ENCODE data around the gene FCMR. TPM values are rescaled to one million over a fixed set of nuclear protein-coding genes. Genes with fewer than 3 reads are reported as not detected.
A peak's percentile ranks its signal among the peaks of the same experiment; 100 is the strongest.

FCMR gene
- total RNA-seq, 1 donor from 2014 or later, result 146 TPM

DNA sequence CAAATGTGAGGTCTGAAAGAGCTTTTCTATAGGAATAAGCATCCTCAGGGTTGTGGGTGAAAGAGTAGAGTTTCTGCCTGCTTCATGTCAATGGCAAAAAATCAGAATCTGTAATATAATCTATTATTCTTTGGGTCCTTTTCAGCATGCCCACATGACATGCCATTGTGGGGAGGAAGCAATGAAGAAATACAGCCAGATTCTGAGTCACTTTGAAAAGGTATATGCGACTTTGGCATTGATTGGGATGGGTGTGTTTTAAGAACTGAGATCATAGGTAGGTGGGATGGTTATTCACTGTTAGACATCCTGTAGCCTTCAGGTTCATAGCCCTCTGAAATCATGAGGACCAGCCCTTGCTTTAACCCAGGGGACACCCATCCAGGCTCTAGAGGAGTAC, 54.5 kb downstream of the FCMR start:
- Mint-ChIP-seq H3K4me1 (peaks cover 6% of the 10 kb centered on the region), H3K36me3 (ENCODE audit: low read depth) (no peaks in the 10 kb centered on the region), H3K4me3 (no peak overlapping the region), H3K9me3 (no peaks in the 10 kb centered on the region), H3K27ac (no peak overlapping the region), H3K27me3 (peaks cover 17% of the 10 kb centered on the region)
- intact Hi-C loops (cut with micrococcal nuclease), result loop anchor here (10.0 kb wide), 1 partner anchor 52 kb away; no protein-coding TSS in a partner anchor
- ChIA-PET POLR2A (interaction anchor here (1.1 kb wide), 1 partner anchor 64 kb away, joined by 4 read pairs; no protein-coding TSS in a partner anchor), CTCF (interaction anchor here (2.6 to 5.6 kb wide), 3 partner anchors 45 to 115 kb away, joined by 12 to 47 read pairs (median 29); no protein-coding TSS in a partner anchor)
- TF ChIP-seq, protein P1, sequence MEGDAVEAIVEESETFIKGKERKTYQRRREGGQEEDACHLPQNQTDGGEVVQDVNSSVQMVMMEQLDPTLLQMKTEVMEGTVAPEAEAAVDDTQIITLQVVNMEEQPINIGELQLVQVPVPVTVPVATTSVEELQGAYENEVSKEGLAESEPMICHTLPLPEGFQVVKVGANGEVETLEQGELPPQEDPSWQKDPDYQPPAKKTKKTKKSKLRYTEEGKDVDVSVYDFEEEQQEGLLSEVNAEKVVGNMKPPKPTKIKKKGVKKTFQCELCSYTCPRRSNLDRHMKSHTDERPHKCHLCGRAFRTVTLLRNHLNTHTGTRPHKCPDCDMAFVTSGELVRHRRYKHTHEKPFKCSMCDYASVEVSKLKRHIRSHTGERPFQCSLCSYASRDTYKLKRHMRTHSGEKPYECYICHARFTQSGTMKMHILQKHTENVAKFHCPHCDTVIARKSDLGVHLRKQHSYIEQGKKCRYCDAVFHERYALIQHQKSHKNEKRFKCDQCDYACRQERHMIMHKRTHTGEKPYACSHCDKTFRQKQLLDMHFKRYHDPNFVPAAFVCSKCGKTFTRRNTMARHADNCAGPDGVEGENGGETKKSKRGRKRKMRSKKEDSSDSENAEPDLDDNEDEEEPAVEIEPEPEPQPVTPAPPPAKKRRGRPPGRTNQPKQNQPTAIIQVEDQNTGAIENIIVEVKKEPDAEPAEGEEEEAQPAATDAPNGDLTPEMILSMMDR (IDR thresholded peaks at IDR 0.05), result no peak
- ATAC-seq (ENCODE audit: low read depth), result no peak
- DNase-seq, result no peak

DNA sequence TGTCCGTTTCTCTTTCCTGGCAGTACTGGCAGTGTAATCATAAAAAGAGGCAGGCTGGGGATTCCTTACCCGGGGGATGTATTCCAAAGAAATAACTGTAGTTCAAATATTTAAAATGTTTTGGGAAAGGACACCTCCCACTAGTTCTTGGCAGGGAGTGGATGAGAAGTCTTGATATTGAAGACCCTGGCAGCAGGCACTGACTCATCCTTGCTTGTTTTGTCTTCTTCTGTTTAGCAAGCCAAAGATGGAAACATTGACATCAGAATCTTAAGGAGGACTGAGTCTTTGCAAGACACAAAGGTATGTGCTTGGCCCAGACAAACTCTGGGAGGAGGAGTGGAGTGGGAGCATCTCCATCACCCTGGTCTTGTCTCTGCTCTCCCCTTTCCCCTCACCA, 55.7 kb downstream of the FCMR start:
- DNase-seq (no peak), ATAC-seq (ENCODE audit: low read depth) (no peak)
- peaks cover 6% of the 10 kb centered on the region for H3K4me1 Mint-ChIP-seq
- H3K4me3 Mint-ChIP-seq, result no peak overlapping the region
- ChIA-PET POLR2A (interaction anchor here (1.1 kb wide), 1 partner anchor 65 kb away, joined by 4 read pairs; no protein-coding TSS in a partner anchor), CTCF (interaction anchor here (2.2 to 5.6 kb wide), 3 partner anchors 47 to 70 kb away, joined by 11 to 47 read pairs (median 29); no protein-coding TSS in a partner anchor)
- intact Hi-C loops (cut with micrococcal nuclease), result loop anchor here (10.0 kb wide), 1 partner anchor 51 kb away; no protein-coding TSS in a partner anchor
- H3K36me3 Mint-ChIP-seq (ENCODE audit: low read depth), result no peaks in the 10 kb centered on the region
- no peaks in the 10 kb centered on the region for H3K9me3 Mint-ChIP-seq
- TF ChIP-seq, protein P1 (IDR thresholded peaks at IDR 0.05), result no peak
- H3K27me3 Mint-ChIP-seq, result peaks cover 21% of the 10 kb centered on the region
- no peak overlapping the region for H3K27ac Mint-ChIP-seq

DNA sequence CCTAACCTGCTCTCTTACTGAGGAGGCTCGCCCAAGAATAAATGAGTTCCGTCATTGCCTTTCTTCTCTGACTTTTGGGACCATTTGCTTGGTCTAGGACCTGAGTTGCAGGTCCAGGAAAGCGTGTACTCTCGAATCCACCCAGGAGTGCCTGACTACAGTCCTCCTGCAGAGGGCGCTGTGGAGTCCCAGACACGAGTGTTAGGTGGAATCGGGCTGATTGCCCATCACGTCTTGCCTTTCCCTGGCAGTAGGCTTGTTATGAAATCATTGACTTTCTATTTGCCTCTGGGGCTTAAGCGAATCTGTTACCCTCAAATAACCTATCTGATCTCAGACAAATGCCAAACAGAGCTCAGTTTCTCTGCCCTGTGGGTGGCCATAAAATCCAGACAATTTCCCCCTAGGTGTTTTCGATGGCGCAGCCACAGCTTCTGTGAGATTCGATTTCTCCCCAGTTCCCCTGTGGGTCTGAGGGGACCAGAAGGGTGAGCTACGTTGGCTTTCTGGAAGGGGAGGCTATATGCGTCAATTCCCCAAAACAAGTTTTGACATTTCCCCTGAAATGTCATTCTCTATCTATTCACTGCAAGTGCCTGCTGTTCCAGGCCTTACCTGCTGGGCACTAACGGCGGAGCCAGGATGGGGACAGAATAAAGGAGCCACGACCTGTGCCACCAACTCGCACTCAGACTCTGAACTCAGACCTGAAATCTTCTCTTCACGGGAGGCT, 56.6 kb downstream of the FCMR start, which contains the start of gene IL20:
IL20 (plus strand) TSS at position 685 of the 733 bp plus-strand sequence. CDS start 230 bp downstream, outside the sequence.
- ChIA-PET POLR2A (no interaction called here), CTCF (interaction anchor here (0.6 to 5.6 kb wide), 12 partner anchors 9 to 135 kb away, joined by 3 to 47 read pairs (median 5); no protein-coding TSS in a partner anchor)
- TF ChIP-seq, protein P1 (IDR thresholded peaks at IDR 0.05), result peak; percentile 43
- Mint-ChIP-seq H3K36me3 (ENCODE audit: low read depth) (no peaks in the 10 kb centered on the region), H3K27me3 (peaks cover 26% of the 10 kb centered on the region), H3K4me1 (peaks cover 6% of the 10 kb centered on the region), H3K27ac (no peak within 1 kb of the TSS), H3K4me3 (no peak within 1 kb of the TSS), H3K9me3 (no peaks in the 10 kb centered on the region)
- intact Hi-C loops (cut with micrococcal nuclease), result loop anchor here (1.0 to 10.0 kb wide), 5 partner anchors 46 to 131 kb away; no protein-coding TSS in a partner anchor
- peak; percentile 90 for ATAC-seq (ENCODE audit: low read depth)
- peak; percentile 72 for DNase-seq

DNA sequence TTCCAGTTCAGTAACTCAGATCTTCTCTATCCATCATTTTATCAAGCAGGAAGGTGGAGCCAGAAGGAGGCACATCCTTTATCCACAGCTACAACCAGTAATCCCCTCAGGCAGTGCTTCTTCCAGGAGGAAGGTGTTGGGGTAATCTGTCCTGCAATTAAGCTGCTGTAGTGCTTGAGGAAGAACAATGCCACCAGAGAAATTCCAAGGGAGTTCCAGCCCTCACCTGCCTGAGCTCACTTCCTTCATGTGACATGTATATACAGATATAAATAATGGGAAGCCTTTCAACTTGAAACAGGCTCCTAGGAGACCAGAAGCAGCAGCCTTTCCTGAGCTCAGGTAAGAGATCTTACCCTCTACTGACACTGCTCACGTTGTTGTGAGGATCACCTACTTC, 58.5 kb downstream of the FCMR start:
- Mint-ChIP-seq H3K27ac (no peak overlapping the region), H3K27me3 (peaks cover 23% of the 10 kb centered on the region), H3K4me3 (no peak overlapping the region), H3K4me1 (peaks cover 8% of the 10 kb centered on the region), H3K9me3 (no peaks in the 10 kb centered on the region), H3K36me3 (ENCODE audit: low read depth) (no peaks in the 10 kb centered on the region)
- CTCF ChIA-PET, result interaction anchor here (1.2 to 5.6 kb wide), 4 partner anchors 46 to 119 kb away, joined by 3 to 47 read pairs (median 6); no protein-coding TSS in a partner anchor
- no peak for ATAC-seq (ENCODE audit: low read depth)
- TF ChIP-seq, protein P1 (IDR thresholded peaks at IDR 0.05), result no peak
- DNase-seq, result no peak
- POLR2A ChIA-PET, result no interaction called here
- intact Hi-C loops (cut with micrococcal nuclease), result loop anchor here (10.0 kb wide), 1 partner anchor 48 kb away; no protein-coding TSS in a partner anchor

DNA sequence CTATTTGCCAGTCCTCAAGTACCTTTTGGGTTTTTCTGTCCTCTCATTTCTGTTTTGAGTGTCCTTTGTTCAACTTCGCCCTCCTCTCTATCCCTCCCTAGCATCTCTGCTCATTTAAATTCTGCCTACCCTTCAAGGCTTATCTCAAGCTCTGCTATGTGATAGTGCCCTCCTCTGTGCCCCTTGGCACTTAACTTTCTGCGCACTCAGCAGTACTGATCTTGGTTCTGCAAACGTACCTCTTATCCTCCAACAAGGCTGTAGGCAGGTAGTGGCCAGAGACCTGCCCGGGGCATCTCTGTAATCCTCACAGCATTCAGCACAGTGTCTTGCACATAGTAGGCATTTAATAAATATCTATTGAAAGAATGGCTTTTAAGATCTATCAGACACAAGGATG, 61.6 kb downstream of the FCMR start:
- no peak overlapping the region for H3K4me3 Mint-ChIP-seq
- ChIA-PET CTCF (interaction anchor here (1.4 to 1.7 kb wide), 4 partner anchors 51 to 122 kb away, joined by 3 to 5 read pairs (median 4); no protein-coding TSS in a partner anchor), POLR2A (interaction anchor here (1.0 kb wide), 1 partner anchor 12 kb away, joined by 3 read pairs; no protein-coding TSS in a partner anchor)
- peaks cover 21% of the 10 kb centered on the region for H3K27me3 Mint-ChIP-seq
- DNase-seq (no peak), ATAC-seq (ENCODE audit: low read depth) (no peak)
- H3K36me3 Mint-ChIP-seq (ENCODE audit: low read depth), result no peaks in the 10 kb centered on the region
- peaks cover 10% of the 10 kb centered on the region for H3K4me1 Mint-ChIP-seq
- intact Hi-C loops (cut with micrococcal nuclease), result loop anchor here (10.0 kb wide), 1 partner anchor 45 kb away; no protein-coding TSS in a partner anchor
- no peaks in the 10 kb centered on the region for H3K9me3 Mint-ChIP-seq
- TF ChIP-seq, protein P1 (IDR thresholded peaks at IDR 0.05), result no peak
- H3K27ac Mint-ChIP-seq, result no peak overlapping the region
